T-helper 9 cell (primary cell): ENCODE results near the gene HMGCS2.
"Not testable (repeated sequence)": the region's sequence is repeated elsewhere in the genome, so short reads cannot be mapped to it uniquely, and the experiment has no call there.

Experiments
- DNase-seq: peaks from one replicate; pipeline ENCODE4 v3.0.0-alpha.2; 2020

Gene HMGCS2

DNA sequence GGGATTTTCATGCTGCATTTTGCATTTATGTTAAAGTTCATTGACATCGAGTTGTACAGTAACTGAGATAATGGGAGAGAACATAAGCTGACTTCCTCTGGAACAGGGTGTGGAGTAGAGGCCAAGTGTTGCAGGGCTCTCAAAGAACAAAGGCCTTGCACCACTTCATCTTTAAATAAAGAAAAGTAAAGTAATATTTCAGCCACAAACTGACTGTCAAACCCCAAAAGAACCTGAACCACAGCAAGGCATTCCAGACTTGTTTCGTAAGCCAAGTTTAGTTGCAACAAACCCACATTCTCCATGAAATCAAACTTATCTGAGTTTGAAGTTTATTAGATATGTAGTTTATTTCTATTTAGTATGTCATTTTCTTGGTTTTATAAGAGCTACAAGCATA, 19.1 kb upstream of the HMGCS2 start:
- no peak for DNase-seq

DNA sequence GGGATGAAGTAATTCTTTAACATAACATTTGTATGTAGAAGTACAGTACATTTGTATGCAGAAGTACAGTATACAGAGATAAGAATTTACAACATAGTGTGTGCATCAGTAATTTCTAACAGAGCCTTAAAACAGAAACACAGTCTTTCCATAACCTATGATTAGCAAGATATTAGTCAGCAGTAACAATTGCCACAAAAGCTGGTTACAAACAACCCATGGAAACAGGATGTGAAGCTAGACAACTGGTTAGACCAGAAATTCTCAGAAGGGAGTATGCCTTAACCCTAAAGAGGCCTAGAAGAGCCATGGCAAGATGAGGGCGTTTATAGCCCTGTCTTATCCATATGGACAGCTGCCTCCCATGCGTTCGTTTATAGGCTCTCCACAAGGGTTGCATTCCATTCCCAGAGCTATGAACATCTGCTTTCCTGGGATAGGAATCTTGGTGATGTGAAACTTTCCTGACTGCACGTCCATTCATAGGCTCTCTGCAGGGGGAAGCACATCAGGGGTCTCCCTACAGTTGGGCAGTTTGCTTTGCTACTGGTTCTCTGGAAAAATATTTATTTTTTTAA, 17.9 kb upstream of the HMGCS2 start:
- not testable (repeated sequence) for DNase-seq

DNA sequence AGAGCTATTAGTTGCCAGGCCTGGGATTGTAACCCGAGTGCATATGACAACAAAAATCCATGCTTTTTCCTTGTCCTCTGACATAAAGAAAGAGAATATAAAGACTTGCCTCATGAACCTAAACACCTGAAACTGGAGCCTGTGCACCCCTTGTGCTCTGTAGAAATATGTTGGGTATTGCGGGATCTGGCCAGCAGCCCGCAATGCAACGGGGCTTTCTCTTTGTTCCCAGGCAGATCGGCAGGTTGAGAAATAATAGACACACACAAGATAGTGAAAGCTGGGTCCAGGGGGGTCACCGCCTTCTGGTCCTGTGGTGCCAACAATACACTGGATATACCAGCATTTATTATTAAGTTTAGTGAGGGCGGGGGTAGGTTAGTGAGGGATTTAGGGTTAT, 17.3 kb upstream of the HMGCS2 start:
- not testable (repeated sequence) for DNase-seq

DNA sequence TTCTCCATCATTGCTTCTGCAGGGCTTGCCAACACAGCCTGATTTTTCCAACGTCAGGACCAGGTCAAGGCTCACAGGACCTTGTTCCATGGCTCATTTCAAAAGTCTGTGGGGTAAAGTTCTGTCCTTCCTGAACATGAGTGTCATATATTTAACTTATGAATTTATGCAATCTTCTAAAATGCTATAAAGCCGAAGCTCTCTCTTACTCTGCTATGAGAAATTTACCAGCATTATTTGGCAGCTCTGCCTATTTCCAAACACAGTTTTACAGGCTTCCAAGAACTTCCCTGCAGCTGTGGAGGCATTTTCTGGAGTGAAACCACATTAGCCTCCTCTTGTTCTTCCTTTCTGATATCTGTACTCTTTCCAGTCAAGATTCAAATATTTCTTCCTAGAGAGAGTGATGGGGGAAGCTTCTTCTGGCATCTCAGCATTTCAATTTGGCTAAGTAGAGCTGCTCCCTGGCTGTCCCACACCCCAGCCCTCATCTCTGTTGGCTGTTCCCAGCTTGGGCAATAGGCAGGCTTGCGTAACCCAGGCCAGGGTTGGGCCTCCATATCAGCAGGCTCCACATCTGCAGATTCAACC, 15.6 kb upstream of the HMGCS2 start:
- DNase-seq, result no peak

DNA sequence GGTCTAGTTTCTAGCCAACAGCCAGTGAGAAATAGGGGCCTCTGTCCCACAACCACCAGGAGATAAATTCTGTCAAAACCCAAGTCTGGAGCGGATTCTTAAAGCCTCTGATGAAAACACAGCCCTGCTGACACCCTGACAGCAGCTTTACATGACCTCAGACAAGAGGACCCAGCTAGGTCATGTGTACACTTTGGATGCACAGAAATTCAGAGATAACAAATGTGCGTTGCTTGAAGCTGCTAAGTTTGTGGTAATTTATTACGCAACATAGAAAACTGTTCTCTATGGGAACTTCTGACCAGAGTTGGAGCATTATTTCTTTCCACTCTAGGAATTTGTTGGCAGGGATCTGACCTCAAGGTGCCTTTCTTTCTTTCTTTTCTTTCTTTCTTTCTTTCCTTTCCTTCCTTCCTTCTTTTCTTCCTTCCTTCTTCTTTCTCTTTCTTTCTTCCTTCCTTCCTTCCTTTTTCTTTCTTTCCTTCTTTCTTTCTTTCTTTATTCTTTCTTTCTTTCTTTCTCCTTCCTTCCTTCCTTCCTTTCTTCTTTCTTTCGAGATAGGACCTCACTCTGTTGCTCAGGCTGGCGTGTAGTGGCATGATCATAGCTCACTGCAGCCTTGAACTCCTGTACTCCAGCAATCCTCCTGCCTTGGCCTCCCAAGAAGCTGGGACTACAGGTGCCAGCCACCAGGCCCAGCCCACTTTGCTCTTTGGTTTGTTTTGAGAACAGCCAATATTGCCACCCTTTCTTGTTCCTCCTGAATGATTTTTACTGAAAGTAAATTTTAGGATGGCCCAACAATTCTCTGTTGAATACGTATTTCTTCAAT, 14.9 kb upstream of the HMGCS2 start:
- no peak for DNase-seq

DNA sequence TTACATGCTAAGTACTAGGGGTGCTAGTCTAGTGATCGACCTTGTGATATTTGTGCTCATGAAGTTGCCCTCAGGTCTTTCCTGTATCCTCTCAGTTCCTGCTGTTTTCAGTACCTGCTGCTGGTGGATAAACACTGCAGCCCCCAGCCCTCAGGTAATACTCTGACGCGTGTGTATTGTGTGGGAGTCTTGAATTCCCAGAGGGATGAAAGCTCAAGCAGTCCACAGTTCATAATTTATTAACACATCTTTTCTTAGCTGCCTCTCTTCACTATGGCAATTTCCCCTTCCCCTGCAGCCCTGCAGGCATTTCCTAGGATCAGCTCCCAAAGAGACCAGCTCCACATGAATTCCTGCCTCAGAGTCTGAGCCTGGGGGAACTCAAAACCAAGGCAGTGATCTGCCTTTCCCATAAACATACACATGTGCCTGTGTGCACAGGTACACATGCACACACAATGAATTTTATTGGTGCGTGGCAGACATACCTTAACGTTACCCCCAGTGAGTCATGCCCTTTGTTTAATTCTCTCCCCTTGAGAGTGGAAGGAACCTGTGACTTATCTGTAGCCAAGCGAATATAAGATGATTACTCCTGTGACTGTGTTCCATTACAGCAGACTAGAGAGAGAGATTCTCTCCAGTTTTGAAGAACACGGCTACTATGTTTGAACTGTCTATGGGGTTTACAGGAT, 14.1 kb upstream of the HMGCS2 start:
- no peak for DNase-seq

DNA sequence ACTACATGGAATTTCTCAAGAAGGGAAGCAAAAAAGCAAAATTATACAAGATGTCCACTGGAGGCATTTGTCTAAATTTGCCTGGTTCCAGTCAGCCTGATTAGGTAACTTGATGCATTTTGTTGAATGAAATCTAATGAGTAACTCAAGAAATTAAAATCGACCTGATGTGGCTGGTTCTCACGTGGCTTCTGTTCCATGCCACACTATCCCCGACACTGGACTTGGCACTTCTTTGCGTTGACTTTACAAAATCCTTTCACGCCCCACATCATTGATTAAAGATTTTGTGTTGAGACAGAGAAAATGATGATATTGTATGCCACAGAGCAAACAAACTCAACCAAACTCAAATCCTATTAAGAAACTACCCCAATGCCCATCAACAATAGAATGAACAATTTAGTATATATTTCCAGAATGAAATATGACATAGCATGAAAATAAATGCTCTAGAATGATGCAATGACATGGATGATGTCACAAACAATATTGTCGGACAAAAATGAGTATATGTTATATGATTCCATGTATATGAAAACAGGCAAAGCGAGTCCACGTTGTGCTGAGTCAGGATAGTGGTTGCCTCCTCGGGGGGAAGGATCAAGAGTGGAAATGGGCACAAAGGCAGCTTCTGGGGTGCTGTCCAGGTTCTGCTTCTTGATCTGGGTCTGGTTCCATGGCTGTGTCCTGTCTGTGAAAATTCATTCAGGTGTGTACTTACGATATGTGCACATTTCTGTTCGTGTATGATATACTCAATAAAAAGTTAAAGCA, 12.9 kb upstream of the HMGCS2 start:
- DNase-seq, result no peak

DNA sequence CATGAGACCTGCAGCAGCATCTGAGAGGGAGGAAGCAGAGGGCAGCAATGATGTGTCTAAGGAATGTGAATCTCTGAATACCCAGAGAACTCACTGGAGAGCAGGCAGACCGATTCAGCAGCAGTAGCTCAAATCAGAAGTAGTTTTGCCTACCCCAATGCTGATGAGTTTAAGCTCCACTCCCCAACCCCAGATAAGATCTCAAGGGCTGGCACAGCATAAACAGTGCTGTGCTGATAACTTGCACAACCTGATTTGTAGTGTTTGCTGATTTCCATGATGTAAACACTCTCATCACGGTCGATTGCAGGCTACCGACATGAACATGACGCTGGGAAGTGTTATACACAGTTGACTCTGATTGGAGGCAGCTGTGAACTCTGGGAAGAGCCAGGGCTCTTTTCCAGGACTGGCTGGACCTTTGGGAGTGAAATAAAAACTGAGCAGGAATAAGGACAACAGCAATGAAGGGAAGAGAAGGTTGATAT, 11.2 kb upstream of the HMGCS2 start:
- no peak for DNase-seq

DNA sequence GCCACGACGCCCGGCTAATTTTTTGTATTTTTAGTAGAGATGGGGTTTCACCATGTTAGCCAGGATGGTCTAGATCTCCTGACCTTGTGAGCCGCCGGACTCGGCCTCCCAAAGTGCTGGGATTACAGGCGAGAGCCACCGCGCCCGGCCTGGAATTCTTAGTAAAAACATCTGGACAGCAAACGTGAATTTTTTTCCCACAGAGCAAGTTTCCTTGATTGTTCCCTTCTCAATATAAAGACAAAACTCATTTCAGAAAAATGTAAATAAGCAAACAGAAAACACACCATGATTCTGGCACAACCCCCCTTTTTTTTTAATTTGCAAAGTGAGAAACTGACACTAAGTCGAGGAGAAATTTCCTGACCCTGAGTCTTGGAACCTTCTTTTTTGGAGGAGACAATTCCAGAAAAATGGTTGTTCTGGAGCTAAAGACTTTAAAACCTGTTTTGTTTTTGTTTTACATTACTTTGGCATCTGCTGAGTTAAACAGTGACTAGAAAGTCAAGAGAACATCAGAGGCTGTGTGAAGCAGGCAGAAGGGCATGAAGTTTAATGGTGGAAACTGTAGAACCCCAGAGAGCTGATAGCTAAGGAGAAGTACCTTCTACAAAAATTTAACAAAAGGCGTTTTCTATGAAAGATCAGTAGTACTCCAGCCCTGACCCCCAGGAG, 10.3 kb upstream of the HMGCS2 start:
- DNase-seq, result no peak

DNA sequence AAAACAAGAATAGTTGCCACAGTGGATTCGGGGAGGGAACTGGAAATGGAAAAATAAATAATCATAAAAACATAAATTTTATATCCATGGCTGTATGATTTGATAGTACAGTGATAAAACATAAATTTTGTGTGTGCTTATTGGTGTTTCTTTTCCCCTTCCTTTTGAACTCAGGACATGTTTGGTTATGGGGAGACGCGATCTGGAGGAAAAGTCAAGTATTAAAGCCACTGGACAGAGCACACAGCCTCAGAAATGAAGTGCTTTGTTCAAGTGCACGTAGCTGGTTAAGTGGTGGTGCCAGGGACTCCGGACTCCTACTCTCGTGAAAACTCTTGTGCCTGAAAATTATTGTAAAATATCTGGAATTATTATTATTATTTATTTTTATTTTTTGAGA, 9.7 kb upstream of the HMGCS2 start:
- DNase-seq, result no peak

DNA sequence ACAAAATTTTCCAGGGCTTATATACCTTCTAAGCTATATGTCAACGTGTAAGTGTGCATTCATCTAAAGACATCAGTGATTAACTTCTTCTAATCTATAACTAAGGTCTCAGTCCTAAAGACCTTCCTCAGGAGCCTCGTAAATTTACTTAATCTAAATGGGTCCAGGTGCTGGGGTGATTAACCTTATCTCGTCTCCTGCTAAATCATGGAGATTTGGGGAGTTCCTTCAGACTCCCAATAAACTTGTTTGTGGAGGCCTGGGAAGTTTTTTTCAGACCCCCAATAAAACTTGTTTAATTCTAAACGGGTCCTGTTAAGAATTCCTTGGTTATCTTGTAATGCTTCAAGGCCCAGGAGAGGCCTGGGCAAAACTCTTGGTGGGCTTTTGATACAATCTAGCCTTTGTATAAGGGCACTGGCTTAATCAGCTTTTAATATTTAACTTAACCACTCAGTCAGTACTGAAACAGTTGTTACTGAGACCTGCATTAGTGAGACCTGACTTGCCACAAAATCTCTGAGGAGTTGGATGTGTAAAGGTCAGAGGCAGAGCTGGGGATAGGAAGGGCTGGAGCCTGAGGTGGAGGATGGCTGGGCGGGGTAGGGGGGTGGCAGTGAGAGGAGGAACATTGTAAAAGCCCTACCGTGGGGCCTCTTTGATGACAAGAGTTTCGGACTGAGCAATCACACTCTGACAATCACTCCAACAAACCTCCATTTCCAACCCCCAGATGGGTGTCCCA, 6.2 kb upstream of the HMGCS2 start:
- DNase-seq, result no peak

DNA sequence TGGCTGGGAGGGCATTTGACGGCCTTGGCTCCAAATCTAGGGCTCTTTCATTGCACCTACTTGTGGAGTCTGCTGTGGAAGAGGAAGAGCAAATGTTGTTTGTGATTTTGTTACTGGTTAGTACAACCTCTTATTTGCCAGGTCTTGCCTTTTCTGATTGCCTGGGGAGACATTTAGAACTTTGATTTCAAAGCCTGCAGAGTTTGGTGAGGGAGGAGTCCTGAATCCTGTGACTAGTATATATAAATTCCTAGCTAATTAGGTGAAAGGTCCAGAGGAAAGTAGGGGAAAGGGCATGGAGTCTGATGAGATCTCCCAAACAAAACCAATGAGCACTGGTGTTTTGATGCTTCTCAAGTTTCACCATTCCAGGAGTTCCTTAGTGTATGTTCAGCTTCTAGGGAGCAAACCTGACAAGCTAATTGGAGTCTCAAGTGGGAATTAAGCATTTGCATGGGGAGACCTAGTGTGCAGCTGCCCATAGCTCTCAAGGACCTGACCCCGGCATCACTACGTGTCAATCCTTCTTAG, 5.1 kb upstream of the HMGCS2 start:
- no peak for DNase-seq

DNA sequence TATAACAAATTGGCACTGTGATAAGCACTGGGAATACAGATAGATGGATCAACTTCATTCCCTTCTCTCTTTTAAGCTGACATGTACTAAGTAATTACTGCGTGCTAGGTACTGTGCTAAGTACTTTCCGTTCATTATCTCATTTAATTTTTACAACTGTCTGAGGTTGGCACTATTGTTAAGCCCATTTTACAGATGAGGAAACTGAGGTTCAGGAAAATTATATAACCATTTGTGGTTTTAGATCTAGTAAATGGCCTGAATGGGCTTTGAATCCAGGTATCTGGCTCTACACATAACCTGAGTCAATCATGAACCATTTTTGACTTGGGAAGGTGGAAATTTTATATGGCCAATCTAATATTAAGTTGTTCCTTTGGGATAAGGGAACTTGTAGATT, 3.6 kb upstream of the HMGCS2 start:
- DNase-seq, result no peak

DNA sequence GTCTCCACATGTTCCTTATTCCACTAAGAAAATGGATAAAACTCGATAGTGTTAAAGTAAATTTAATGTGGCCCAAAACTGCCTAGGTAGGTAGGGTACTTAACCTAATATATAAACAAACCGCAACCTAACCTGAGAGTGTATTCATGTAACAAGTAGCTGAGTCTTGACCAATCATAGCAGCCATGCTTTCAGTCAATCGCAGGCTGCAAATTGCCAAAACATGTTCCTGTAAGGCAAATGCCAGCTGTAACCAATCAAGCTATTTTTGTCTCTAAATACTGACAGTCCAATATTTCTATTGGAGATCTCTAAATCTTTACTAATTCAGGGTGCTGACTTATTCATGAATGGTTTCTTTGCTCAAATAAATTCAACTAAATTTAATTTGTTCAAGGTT, 3.1 kb upstream of the HMGCS2 start:
- no peak for DNase-seq

DNA sequence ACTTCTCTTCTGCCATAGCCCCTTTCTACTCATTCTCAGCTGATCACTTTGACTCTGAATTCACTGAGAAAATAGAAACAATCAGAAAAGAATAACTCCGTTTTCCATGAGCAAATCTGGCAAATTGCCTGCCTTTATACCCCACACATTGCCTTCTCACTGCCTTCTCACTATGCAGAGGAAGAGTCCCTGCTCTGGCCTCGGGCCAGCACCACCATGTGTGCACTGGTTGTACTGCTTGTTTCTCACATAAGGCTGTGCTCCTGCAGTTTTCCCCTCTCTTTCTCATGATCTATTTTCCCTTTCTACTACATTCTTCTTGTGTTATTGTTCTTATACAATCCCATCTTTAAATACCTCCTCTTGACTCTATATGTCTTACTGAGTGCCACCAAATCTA, 2.3 kb upstream of the HMGCS2 start:
- DNase-seq, result no peak

DNA sequence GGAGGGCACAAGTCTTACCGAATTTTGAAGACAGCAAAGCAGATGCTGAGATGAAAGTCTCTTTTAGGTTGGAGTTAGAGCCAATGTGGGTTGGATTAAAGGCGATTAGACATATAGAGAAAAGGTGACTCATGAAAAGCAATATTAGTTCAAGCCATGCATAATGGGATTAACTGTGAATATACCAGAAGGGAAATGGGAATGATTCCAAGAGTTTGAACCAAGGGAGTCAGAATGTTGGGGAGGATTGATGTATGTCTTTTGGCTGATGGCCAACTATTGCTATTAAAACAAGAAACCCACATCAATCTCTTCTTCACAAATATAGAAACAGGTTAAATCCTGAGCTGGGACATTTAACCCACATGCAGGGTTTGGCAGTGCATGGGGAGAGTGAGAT, 1.2 kb downstream of the HMGCS2 start:
- DNase-seq, result no peak

DNA sequence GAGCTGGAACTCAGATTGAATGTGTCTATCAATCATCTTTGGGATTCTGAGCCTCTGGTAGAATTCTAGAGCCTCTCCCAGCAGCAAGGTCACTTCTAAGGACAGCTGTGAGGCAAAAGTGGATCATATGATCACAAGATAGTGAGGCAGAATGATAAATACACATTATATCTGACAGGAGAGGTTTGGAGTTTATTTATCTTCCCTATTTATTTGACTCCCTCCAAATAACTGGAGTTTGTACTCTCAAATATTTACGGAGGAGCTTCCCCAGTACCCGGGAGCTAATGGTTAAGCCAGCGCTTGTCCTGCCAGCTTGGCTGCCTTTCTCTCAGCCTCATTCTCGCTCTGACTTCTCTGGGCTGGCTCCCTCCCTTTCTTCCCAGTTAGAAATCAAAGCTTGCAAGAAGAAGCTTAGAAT, 2.3 kb downstream of the HMGCS2 start:
- no peak for DNase-seq

DNA sequence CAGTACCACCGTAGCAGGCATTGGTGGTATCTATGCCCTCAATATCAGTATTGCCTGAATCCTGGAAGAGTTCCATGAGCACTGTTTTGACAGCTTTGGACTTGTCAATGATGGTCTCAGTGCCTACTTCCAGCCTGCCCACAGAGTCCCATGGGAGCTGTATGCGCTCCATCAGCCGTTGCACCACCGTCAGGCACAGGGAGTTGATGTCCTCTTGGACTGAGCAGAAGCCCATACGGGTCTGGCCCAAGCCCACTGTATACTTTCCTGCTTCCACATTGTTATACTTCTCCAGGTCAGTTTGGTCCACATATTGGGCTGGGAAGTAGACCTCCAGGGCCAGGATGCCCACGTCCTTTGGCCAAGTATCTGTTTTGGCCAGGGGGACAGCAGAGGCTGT, 4.5 kb downstream of the HMGCS2 start:
- no peak for DNase-seq

DNA sequence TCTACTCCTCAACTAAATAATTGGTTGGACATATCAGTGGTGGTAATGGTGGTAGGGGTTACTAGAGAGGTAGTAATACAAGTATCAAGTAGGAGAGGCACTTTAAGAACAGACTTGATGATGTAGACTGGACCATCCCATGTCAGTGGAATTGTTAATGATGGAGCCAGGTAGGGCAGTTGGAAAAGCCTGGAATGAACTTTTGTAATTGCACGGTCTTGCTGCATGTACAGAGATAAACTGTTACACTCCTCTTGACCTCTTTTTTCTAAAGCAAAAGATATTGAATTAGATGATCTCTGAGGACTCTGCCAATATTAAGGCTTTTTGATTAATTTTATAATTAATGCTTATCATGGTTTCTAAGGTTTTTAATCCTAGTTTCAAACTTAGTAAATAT, 5.8 kb downstream of the HMGCS2 start:
- DNase-seq, result no peak

DNA sequence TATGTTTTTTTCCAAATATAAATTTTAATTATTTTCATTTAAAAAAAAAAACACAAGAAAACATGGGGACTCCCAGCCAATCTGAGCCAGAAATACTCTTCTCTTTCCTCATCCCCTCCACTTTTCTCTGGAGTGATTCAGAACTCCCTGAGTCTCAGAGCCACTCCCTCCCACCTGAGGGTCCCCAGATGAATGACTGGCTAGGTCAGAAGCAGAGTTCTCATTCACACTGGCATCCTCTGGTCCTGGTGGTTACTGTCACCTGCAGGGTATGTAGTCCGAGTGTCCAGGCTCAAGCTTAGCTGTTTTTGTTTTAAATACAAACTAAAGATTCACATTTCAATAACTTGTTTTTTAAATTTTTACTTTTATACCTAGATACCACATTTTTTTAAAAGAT, 6.3 kb downstream of the HMGCS2 start:
- DNase-seq, result no peak

DNA sequence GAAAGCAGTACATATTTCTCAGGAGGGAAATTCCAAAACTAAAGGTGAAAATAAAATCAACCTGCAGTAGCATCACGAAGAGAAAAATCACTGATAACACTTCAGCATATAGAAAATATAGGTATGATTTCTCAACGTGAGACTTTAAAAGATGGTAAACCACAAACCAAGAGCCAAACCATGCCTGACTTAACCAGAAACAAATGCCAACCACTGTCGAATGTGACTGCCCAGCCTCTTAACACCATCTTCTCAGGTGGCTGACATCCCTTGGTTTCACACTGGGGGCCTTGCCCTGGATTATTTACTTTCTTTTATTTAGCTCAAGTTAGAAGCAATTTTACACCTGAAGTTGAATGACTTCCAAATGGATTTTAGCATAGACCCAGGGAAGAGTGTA, 10.1 kb downstream of the HMGCS2 start:
- DNase-seq, result no peak
